ENCODE data around the gene TAMM41.
"Not testable (repeated sequence)": the region's sequence is repeated elsewhere in the genome, so short reads cannot be mapped to it uniquely, and the experiment has no call there.

DNA sequence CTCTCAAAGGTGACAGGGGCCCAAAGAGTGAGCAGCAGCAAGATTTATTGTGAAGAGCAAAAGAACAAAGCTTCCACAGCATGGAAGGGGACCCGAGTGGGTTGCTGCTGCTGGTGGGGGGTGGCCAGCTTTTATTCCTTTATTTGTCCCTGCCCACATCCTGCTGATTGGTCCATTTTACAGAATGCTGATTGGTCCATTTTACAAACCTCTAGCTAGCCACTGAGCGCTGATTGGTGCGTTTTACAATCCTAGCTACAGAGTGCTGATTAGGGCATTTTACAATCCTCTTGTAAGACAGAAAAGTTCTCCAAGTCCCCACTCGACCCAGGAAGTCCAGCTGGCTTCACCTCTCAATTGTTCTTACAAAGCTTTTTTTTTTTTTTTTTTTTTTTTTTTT, 94.4 kb downstream of the TAMM41 start:
- not testable (repeated sequence) for TF ChIP-seq HCFC1 (IDR thresholded peaks at IDR 0.05; ENCODE audit: low read length); SMC3 (IDR thresholded peaks at IDR 0.05; ENCODE audit: borderline replicate concordance, low read length); POLR2A (IDR thresholded peaks at IDR 0.05; ENCODE audit: low read depth, low read length); CTCF (IDR thresholded peaks at IDR 0.05 in 2 of 3, conservative IDR thresholded peaks at IDR 0.05 in 1 of 3; ENCODE audit: control insufficient read depth in 2 of 3, extremely low read depth in 1 of 3, insufficient read depth in 1 of 3, low read depth in 3 of 3, low read length in 3 of 3); CHD2 (IDR thresholded peaks at IDR 0.05; ENCODE audit: borderline replicate concordance, low read depth, low read length); EP300 (IDR thresholded peaks at IDR 0.05; ENCODE audit: borderline replicate concordance in 1 of 2, control insufficient read depth in 1 of 2, low read depth in 2 of 2, low read length in 2 of 2)
- TF ChIP-seq NFYB (IDR thresholded peaks at IDR 0.05; ENCODE audit: insufficient read depth, low read depth, low read length): peak; percentile 70

All from GM12878 (cell line).